CD8-positive, alpha-beta memory T cell (primary cell): Measurements from ENCODE around the gene ATG10. TPM values are rescaled to one million over a fixed set of nuclear protein-coding genes. Genes with fewer than 3 reads are reported as not detected.
"Not testable (repeated sequence)": the region's sequence is repeated elsewhere in the genome, so short reads cannot be mapped to it uniquely, and the experiment has no call there.

Source experiments
- CTCF ChIA-PET: fragments of 350-600 bp; sonication (Branson Sonifier 250); formaldehyde crosslinking; loops from one replicate; lab custom pipeline; 2021; ENCODE audit warnings: antibody characterized with exemption; lab: Charles Lee
- POLR2A ChIA-PET: fragments of 350-600 bp; sonication (Branson Sonifier 250); formaldehyde crosslinking; loops from one replicate; lab custom pipeline; 2021; ENCODE audit warnings: antibody characterized with exemption; lab: Charles Lee
- DNase-seq, 5 donors: peaks; one replicate each; pipeline versions ENCODE4 v3.0.0 to v3.0.0-alpha.2; 2020 to 2022; ENCODE audit warnings: mixed read lengths in 1 of 5
- H3K27ac ChIP-seq: one replicate; pipeline ENCODE4 v1.7.0; 2013; ENCODE audit warnings: low read depth, mild to moderate bottlenecking, low read length, moderate library complexity
- H3K27me3 ChIP-seq: 2 replicates; pipeline ENCODE4 v1.7.0; 2013; ENCODE audit warnings: low read length, mild to moderate bottlenecking; ENCODE audit not compliant: insufficient read depth, poor library complexity, severe bottlenecking
- H3K36me3 ChIP-seq: 2 replicates; pipeline ENCODE4 v1.7.0; 2013; ENCODE audit warnings: mild to moderate bottlenecking, low read length, moderate library complexity; ENCODE audit not compliant: insufficient read depth
- H3K4me1 ChIP-seq: 2 replicates; pipeline ENCODE4 v1.7.0; 2013; ENCODE audit warnings: mild to moderate bottlenecking, low read length, moderate library complexity; ENCODE audit not compliant: insufficient read depth
- H3K4me3 ChIP-seq: 2 replicates; pipeline ENCODE4 v1.7.0; 2013; ENCODE audit warnings: mild to moderate bottlenecking, low read length
- H3K9me3 ChIP-seq: 2 replicates; pipeline ENCODE4 v1.7.0; 2013; ENCODE audit warnings: mild to moderate bottlenecking, low read length
- H3K27ac Mint-ChIP-seq, 8 donors: one replicate each; pipeline ENCODE4 v1.8.0; 2020 to 2021; ENCODE audit warnings: mixed read lengths in 8 of 8, mild to moderate bottlenecking in 6 of 8, inconsistent platforms in 3 of 8, moderate library complexity in 3 of 8
- H3K27me3 Mint-ChIP-seq, 2 donors: one replicate each; pipeline ENCODE4 v1.8.0; 2020 to 2021; ENCODE audit warnings: mixed read lengths in 2 of 2, mild to moderate bottlenecking in 1 of 2, moderate library complexity in 1 of 2
- H3K36me3 Mint-ChIP-seq, 3 donors: one replicate each; pipeline ENCODE4 v1.8.0; 2020 to 2021; ENCODE audit warnings: mixed read lengths in 3 of 3, inconsistent platforms in 1 of 3, mild to moderate bottlenecking in 1 of 3
- H3K4me1 Mint-ChIP-seq, 3 donors: one replicate each; pipeline ENCODE4 v1.8.0; 2020 to 2021; ENCODE audit warnings: mixed read lengths in 3 of 3, inconsistent platforms in 1 of 3, mild to moderate bottlenecking in 1 of 3
- H3K4me3 Mint-ChIP-seq, 7 donors: one replicate each; pipeline ENCODE4 v1.8.0; 2020 to 2021; ENCODE audit warnings: mixed read lengths in 7 of 7, mild to moderate bottlenecking in 6 of 7, moderate library complexity in 4 of 7, inconsistent platforms in 2 of 7
- H3K9me3 Mint-ChIP-seq, 5 donors: one replicate each; pipeline ENCODE4 v1.8.0; 2020 to 2022; ENCODE audit warnings: mixed read lengths in 5 of 5, mild to moderate bottlenecking in 3 of 5, moderate library complexity in 2 of 5, inconsistent platforms in 1 of 5
- polyA plus RNA-seq: library from polyadenylated mRNA; unstranded; fragments of 300-500 nt; fragmentation: Illumina TruSeq; gene quantifications from one replicate; pipeline ENCODE4 v1.2.3, GENCODE V29; 2021
- total RNA-seq, 2 experiments: library from RNA; stranded (reverse); gene quantifications; one replicate each; pipeline ENCODE4 v1.2.3, GENCODE V29; 2021

Gene ATG10
- total and polyA plus RNA-seq, 3 experiments from 2014 or later, result 8.3 to 10.3 (median 8.8) TPM

DNA sequence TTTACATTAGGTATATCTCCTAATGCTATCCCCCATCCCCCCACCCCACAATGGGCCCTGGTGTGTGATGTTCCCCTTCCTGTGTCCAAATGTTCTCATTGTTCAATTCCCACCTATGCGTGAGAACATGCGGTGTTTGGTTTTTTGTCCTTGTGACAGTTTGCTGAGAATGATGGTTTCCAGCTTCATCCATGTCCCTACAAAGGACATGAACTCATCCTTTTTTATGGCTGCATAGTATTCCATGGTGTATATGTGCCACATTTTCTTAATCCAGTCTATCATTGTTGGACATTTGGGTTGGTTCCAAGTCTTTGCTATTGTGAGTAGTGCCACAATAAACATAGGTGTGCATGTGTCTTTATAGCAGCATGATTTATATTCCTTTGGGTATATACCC, 138.1 kb downstream of the ATG10 start:
- H3K27ac ChIP-seq, H3K4me3 Mint-ChIP-seq, H3K4me3 ChIP-seq, H3K4me1 ChIP-seq, H3K27me3 ChIP-seq, H3K9me3 ChIP-seq, H3K36me3 ChIP-seq, H3K36me3 Mint-ChIP-seq, CTCF ChIA-PET, H3K27me3 Mint-ChIP-seq, H3K27ac Mint-ChIP-seq, POLR2A ChIA-PET, DNase-seq, H3K9me3 Mint-ChIP-seq: not testable (repeated sequence)
- H3K4me1 Mint-ChIP-seq, result peaks cover 0 to 10% (median 7%) of the 10 kb centered on the region in 3 donors

DNA sequence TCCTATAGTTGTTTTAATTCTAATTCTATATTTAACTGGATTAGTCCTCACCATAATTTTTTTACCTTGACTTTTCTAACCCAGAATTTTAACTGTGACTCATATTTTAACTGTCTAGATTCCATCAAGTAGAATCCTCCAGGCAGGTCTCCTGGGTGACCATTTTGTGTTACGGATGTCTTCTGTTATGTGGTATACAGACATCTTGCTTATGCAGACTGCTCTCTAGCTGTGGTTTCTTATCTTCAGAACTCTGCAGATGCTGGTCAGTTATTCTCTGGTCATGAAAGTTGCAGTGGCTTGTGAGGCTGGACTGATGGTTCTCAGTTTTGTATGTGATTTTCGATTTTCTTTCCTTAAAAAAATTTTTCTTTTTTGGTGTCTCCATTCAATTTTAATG, 139.4 kb downstream of the ATG10 start:
- Histone ChIP-seq H3K4me1 (no peaks in the 10 kb centered on the region), H3K27me3 (no peaks in the 10 kb centered on the region), H3K27ac (no peak overlapping the region), H3K36me3 (no peaks in the 10 kb centered on the region), H3K9me3 (no peaks in the 10 kb centered on the region), H3K4me3 (no peak overlapping the region)
- Mint-ChIP-seq H3K4me1 (peaks cover 0 to 8% (median 7%) of the 10 kb centered on the region in 3 donors), H3K27me3 (peaks cover 0 to 2% of the 10 kb centered on the region in 2 donors), H3K9me3 (no peaks in the 10 kb centered on the region), H3K4me3 (no peak overlapping the region), H3K36me3 (peaks cover 0 to 4% (median 2%) of the 10 kb centered on the region in 3 donors), H3K27ac (no peak overlapping the region)
- POLR2A ChIA-PET, result no interaction called here
- CTCF ChIA-PET, result no interaction called here
- DNase-seq, result no peak

DNA sequence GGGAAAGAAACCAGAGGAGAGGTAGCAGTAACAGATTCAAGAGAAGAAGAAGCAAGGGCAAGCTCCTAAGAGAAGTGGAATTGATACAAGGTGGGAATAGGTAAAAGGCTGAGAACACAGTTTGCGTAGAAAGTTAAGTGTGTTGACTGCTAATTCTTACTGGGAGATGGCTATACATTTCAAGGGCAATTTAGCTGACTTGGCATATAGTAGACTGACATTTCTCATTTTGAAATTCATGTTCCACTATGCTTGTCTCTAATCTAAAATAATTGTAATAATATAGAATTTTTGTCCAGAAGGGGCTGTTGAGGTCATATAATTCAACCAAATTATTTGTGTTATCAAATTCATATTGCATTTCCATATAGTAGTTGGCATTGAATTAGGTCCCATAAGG, 144.0 kb downstream of the ATG10 start:
- no peaks in the 10 kb centered on the region for H3K27me3 ChIP-seq
- ChIA-PET POLR2A (no interaction called here), CTCF (no interaction called here)
- Mint-ChIP-seq H3K36me3 (peaks cover 0 to 15% (median 5%) of the 10 kb centered on the region in 3 donors), H3K4me3 (no peak overlapping the region), H3K27ac (no peak overlapping the region), H3K9me3 (peaks cover 0 to 8% (median 0%) of the 10 kb centered on the region in 5 donors), H3K4me1 (peaks cover 0 to 2% (median 0%) of the 10 kb centered on the region in 3 donors), H3K27me3 (no peaks in the 10 kb centered on the region)
- H3K27ac ChIP-seq, result no peak overlapping the region
- no peaks in the 10 kb centered on the region for H3K36me3 ChIP-seq
- no peaks in the 10 kb centered on the region for H3K9me3 ChIP-seq
- no peak for DNase-seq
- H3K4me3 ChIP-seq, result no peak overlapping the region
- H3K4me1 ChIP-seq, result no peaks in the 10 kb centered on the region

DNA sequence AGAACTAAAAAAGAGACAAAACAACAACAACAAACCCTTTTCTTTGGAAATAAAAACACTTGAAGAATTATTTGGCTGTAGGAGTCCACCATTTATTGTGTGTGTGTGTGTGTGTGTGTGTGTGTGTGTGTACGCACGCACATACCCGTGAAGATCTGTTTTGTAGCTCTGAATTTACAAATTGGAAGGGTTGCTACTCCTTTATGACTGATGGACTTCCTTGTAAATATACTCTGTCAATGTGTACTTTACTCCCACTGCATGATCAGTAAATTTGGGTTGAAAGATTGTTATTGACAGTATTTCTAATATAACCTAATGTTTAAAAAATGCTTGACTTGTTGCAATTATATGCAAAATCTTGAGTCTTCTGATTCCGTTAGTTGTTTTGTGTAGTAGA, 148.1 kb downstream of the ATG10 start:
- H3K4me3 Mint-ChIP-seq, result no peak overlapping the region
- peaks cover 2 to 35% (median 18%) of the 10 kb centered on the region in 5 donors for H3K9me3 Mint-ChIP-seq
- Histone ChIP-seq H3K27ac (no peak overlapping the region), H3K4me3 (no peak overlapping the region), H3K36me3 (no peaks in the 10 kb centered on the region), H3K4me1 (no peaks in the 10 kb centered on the region), H3K9me3 (no peaks in the 10 kb centered on the region), H3K27me3 (no peaks in the 10 kb centered on the region)
- ChIA-PET CTCF (no interaction called here), POLR2A (no interaction called here)
- no peaks in the 10 kb centered on the region for H3K4me1 Mint-ChIP-seq
- DNase-seq, result no peak
- peaks cover 11 to 40% (median 17%) of the 10 kb centered on the region in 3 donors for H3K36me3 Mint-ChIP-seq
- no peak overlapping the region for H3K27ac Mint-ChIP-seq
- H3K27me3 Mint-ChIP-seq, result no peaks in the 10 kb centered on the region

DNA sequence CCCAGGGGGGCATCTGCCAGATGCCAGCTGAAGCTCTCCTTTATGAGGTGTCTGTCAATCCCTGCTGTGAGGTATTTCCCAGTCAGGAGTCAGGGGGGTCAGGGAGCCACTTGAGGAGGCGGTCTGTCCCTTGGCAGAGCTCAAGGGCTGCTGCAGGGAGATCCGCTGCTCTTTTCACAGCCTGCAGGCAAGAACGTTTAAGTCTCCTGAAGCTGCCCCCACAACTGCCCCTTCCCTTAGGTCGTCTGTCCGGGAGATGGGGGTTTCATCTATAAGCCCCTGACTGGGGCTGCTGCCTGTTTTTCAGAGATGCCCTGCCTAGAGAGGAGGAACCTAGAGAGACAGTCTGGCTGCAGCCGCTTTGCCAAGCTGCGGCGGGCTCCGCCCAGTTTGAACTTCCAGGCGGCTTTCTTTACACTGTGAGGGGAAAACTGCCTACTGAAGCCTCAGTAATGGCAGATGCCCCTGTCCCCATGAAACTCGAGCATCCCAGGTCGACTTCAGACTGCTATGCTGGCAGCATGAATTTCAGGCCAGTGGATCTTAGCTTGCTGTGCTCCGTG, 158.0 kb downstream of the ATG10 start:
- H3K36me3 ChIP-seq, result no peaks in the 10 kb centered on the region
- H3K4me1 ChIP-seq, result no peaks in the 10 kb centered on the region
- peak overlapping the region in 1 of 7 donors; percentile 59 for H3K4me3 Mint-ChIP-seq
- no peaks in the 10 kb centered on the region for H3K27me3 Mint-ChIP-seq
- no peak for DNase-seq
- H3K4me1 Mint-ChIP-seq, result no peaks in the 10 kb centered on the region
- ChIA-PET POLR2A (no interaction called here), CTCF (no interaction called here)
- H3K4me3 ChIP-seq, result no peak overlapping the region
- H3K9me3 Mint-ChIP-seq, result peaks cover 19 to 57% (median 43%) of the 10 kb centered on the region in 5 donors
- no peaks in the 10 kb centered on the region for H3K27me3 ChIP-seq
- H3K36me3 Mint-ChIP-seq, result peaks cover 8 to 60% (median 29%) of the 10 kb centered on the region in 3 donors
- peak overlapping the region in 1 of 8 donors; percentile 33 for H3K27ac Mint-ChIP-seq
- H3K9me3 ChIP-seq, result no peaks in the 10 kb centered on the region
- H3K27ac ChIP-seq, result no peak overlapping the region

DNA sequence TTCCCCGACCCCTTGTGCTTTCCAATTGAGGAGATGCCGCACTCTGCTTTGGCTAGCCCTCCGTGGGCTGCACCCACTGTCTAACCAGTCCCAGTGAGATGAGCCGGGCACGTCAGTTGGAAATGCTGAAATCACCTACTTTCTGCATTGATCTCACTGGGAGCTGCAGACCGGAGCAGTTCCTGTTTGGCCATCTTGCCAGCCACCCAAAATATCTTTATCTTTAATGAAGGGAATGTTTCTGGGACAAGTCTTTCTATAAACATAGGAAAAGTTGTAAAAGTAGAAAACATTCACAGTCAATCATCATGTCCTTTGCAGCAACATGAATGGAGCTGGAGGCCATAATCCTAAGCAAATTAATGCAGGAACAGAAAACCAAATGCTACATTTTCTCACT, 158.8 kb downstream of the ATG10 start:
- H3K27me3 ChIP-seq, result no peaks in the 10 kb centered on the region

DNA sequence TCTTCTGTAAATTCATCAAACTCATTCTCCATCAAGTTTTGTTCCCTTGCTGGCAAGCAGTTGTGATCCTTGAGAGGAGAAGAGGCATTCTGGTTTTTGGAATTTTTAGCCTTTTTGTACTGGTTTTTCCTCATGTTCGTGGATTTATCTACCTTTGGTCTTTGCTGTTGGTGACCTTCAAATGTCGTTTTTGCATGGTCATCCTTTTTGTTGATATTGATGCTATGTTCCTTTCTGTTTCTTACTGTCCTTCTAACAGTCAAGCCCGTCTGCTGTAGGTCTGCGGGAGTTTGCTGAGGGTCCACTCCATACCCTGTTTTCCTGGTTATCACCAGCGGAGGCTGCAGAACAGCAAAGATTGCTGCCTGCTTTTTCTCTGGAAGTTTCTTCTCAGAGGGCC, 165.4 kb downstream of the ATG10 start:
- no peaks in the 10 kb centered on the region for H3K9me3 ChIP-seq
- H3K36me3 Mint-ChIP-seq, result peaks cover 4 to 36% (median 16%) of the 10 kb centered on the region in 3 donors
- no peak overlapping the region for H3K4me3 ChIP-seq
- no peak for DNase-seq
- H3K27ac Mint-ChIP-seq, result no peak overlapping the region
- H3K27me3 Mint-ChIP-seq, result no peaks in the 10 kb centered on the region
- H3K36me3 ChIP-seq, result no peaks in the 10 kb centered on the region
- POLR2A ChIA-PET, result no interaction called here
- peaks cover 11 to 41% (median 25%) of the 10 kb centered on the region in 5 donors for H3K9me3 Mint-ChIP-seq
- no peaks in the 10 kb centered on the region for H3K4me1 ChIP-seq
- H3K4me3 Mint-ChIP-seq, result no peak overlapping the region
- H3K27ac ChIP-seq, result no peak overlapping the region
- no peaks in the 10 kb centered on the region for H3K4me1 Mint-ChIP-seq
- CTCF ChIA-PET, result no interaction called here
- no peaks in the 10 kb centered on the region for H3K27me3 ChIP-seq

More for the DNA sequence above, 158.8 kb downstream of the ATG10 start:
- Histone ChIP-seq H3K4me1 (no peaks in the 10 kb centered on the region), H3K9me3 (no peaks in the 10 kb centered on the region), H3K27ac (no peak overlapping the region), H3K4me3 (no peak overlapping the region), H3K36me3 (no peaks in the 10 kb centered on the region)
- no peak for DNase-seq
- CTCF ChIA-PET, result no interaction called here
- Mint-ChIP-seq H3K4me3 (no peak overlapping the region), H3K9me3 (peaks cover 24 to 57% (median 43%) of the 10 kb centered on the region in 5 donors), H3K4me1 (no peaks in the 10 kb centered on the region), H3K27me3 (no peaks in the 10 kb centered on the region), H3K27ac (no peak overlapping the region), H3K36me3 (peaks cover 8 to 65% (median 27%) of the 10 kb centered on the region in 3 donors)
- POLR2A ChIA-PET, result no interaction called here

DNA sequence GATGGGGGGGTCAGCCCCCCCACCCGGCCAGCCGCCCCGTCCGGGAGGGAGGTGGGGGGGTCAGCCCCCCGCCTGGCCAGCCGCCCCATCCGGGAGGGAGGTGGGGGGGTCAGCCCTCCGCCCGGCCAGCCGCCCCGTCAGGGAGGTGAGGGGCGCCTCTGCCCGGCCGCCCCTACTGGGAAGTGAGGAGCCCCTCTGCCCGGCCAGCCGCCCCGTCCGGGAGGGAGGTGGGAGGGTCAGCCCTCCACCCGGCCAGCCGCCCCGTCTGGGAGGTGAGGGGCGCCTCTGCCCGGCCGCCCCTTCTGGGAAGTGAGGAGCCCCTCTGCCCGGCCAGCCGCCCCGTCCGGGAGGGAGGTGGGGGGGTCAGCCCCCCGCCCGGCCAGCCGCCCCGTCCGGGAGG, 168.0 kb downstream of the ATG10 start:
- DNase-seq, H3K36me3 ChIP-seq, POLR2A ChIA-PET, CTCF ChIA-PET, H3K4me1 ChIP-seq, H3K27ac Mint-ChIP-seq, H3K27me3 Mint-ChIP-seq, H3K4me3 Mint-ChIP-seq, H3K27ac ChIP-seq, H3K9me3 ChIP-seq, H3K4me1 Mint-ChIP-seq, H3K4me3 ChIP-seq, H3K27me3 ChIP-seq: not testable (repeated sequence)
- Mint-ChIP-seq H3K9me3 (peaks cover 5 to 30% (median 19%) of the 10 kb centered on the region in 5 donors), H3K36me3 (peaks cover 4 to 36% (median 13%) of the 10 kb centered on the region in 3 donors)
